Mesenteric fat pad (tissue), 1 donor: ENCODE results near the gene EGFL7. TPM values are rescaled to one million over a fixed set of nuclear protein-coding genes. Genes with fewer than 3 reads are reported as not detected.

Source experiments
- DNase-seq: peaks from one replicate; pipeline ENCODE4 v3.0.0-alpha.2; 2020; ENCODE audit warnings: low spot score
- total RNA-seq: library from RNA; stranded (reverse); fragmentation: NEBNext Ultra II Directional; extraction: Animal tissue kit (Norgen Biotek cat#: 25700); gene quantifications from one replicate; pipeline ENCODE4 v1.2.1, GENCODE V29; 2021
- donor health status: DM: yes; HTN: yes; CAD: no.

EGFL7 gene
- total RNA-seq, 1 donor from 2014 or later: 155 TPM

DNA sequence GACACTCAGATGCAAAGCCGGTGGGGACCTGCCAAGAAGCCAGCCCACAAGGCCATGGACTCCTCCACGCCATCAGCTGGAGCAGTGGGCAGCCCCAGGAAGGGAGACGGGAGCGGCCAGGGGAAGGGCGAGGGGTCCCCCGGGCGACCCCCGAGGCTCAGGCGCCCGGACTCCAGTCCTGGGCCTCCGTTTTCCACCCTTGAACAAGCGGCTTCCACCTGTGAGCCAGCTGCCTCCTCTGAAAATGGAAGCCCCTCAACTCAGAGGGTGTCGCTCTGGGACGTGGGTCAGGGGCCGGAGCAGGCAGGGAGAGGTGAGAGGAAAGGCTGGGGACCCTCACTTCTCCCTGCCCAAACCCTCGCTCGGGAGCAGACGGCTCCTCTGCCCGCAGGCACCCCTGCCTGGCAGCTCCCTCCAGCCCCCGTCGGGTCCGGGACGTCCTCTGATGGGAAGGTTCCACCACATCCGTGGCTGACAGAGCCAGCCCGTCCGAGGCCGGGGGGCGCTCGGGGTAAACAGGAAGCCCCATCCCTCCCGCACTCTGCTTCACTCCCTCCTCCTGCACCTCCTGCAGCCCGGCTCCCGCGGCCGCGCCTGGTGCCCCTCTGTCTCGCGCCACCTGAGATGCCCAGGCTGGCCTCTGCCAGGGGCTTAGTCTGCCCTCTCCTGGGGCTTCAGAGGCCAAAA lies 3.7 kb upstream of the EGFL7 start:
- DNase-seq: no peak

- DNase-seq: no peak
Measured at GRCh38 chr9:136659861-136660784, 2.6 kb upstream of the EGFL7 start.

DNA sequence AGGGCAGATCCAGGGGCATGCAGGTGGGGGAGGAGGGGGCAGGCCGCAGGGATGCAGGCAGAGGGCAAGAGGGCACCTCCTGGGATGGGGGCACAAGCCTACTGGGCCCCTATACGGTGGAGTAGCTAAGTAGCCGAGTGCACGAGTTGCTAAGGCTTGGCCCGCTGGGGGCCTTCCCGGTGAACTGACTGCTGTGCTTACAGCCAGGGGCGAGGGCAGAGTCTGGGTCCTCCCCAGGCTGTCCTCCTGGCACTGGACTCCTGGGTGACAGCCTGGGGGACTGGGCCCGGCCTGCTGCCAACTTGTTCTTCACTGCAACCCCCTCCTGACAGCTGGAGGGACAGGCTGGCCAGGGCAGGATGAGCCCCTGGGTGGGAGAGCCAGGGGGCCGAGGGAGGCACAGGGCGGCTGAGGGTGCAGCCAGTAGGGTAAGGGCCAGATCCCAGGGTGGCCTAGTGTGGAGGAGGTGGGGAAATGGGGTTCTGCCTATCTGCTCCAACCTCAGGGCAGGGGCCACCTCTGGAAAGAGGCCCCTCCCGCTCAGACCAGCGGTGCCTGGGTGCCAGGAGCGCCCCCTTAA lies 1.7 kb upstream of the EGFL7 start:
- no peak for DNase-seq

- no peak for DNase-seq
Measured at GRCh38 chr9:136661641-136662325, 933 bp upstream of the EGFL7 start.

- DNase-seq: no peak
Measured at GRCh38 chr9:136662326-136662655, 425 bp upstream of the EGFL7 start.

- no peak for DNase-seq
Measured at GRCh38 chr9:136664000-136664915, 1.5 kb downstream of the EGFL7 start.

DNA sequence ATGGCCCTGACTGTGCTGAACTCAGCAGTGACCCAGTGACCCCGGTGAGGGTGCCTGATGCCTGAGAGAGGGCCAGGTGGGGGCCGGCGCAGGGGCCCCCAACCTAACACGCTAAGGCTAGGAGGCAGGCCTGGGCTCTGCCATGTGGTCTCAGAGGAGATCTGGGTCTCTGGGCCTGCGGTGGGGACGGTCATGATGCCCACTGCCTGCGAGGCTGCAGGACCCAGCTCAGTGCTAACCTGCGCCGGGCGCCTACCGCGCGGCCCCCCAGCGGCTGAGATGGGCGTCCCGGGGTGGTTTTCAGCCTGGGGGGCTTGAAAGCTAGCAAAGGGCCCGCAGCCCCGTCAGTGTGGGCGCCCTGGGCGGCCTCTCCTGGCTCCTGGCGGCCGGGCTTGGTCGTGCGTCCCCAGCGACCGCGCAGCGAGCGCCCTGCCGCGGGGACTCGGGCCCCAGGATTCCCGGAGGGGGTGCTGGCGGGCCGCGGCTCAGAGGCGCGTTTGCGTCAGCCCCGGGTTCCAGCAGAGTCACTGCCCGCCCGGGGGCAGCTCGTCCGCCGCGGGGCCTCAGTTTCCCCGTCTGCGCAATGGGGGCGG lies 2.5 kb downstream of the EGFL7 start:
- DNase-seq: no peak

- no peak for DNase-seq
Measured at GRCh38 chr9:136665704-136666371, 3.1 kb downstream of the EGFL7 start.

- no peak for DNase-seq
Measured at GRCh38 chr9:136666372-136667213, 3.9 kb downstream of the EGFL7 start.

DNA sequence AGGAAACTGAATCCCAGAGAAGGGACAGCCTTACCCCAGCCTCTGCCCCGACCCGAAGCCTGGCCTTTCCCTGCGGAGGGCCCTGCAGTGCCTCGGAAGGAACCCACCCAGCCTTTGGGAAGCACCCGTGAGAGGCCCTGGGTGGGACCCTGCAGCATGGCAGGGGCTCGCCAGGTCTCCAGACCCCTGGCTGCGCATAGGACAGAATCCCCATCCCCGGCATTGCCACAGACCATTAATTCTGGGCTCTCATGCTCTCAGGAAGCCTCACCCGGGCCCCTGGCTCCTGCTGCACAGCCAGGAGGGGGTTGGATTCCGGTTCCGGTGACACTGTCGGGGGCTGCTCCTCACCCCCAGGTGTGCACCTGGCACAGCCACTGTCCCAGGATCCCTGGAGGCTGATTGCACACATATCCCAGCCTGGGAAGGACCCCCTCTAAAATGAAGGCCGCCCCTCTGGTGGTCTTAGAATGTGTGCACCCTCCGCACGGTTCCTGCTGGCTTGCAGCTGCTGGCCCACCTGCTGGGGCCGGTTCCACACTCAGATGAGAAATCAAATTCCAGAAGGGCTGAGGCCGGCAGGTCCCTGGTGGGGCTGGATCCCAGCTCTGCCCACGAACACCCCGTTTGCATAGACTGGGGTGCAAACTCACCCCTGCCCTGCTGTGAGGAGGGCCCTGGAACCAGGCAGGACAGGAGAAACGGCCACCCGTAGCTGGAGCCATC lies 4.7 kb downstream of the EGFL7 start:
- no peak for DNase-seq

GRCh38 chr9:136667940-136668760 lies 5.4 kb downstream of the EGFL7 start:
- no peak for DNase-seq

- no peak for DNase-seq
Measured at GRCh38 chr9:136668983-136669790, 6.5 kb downstream of the EGFL7 start.

DNA sequence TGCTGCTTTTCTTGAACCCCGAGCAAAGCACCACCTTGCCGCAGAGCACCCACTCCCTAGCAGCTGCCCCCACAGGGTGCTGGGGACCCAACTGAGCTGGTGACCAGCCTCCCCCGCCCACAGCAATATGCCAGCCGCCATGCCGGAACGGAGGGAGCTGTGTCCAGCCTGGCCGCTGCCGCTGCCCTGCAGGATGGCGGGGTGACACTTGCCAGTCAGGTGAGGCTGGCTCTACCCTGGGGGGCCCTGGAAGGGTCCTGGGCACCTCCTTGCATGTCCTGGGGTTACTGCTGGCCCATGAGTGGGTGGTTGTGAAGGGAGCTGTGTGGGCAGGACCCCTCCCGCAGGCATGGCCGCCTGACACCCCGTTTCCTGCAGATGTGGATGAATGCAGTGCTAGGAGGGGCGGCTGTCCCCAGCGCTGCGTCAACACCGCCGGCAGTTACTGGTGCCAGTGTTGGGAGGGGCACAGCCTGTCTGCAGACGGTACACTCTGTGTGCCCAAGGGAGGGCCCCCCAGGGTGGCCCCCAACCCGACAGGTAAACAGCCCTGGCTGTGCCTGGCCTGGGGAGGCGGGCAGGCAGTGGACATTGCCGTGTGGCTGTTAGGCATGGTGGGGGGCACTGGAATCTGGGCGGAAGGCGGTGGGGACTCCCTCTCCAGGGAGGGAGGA lies 7.2 kb downstream of the EGFL7 start:
- DNase-seq: no peak

- no peak for DNase-seq
Measured at GRCh38 chr9:136670576-136671253, 8.0 kb downstream of the EGFL7 start.

- DNase-seq: no peak
Measured at GRCh38 chr9:136671254-136671614, 8.5 kb downstream of the EGFL7 start.
